Panc1 (cell line): ENCODE data around the gene PPIA.

Experiments
- TF ChIP-seq, protein P1 (sequence below): fragments of 450-650 bp; IDR thresholded peaks from 2 replicates; pipeline ENCODE4 v1.5.1; 2017; ENCODE audit warnings: mild to moderate bottlenecking
- TF ChIP-seq, protein P2 (sequence below), 2 experiments: IDR thresholded peaks; 2 replicates each; pipeline ENCODE4 v1.6.1; 2011 to 2012; ENCODE audit warnings: low read depth in 2 of 2, control low read depth in 1 of 2, low read length in 1 of 2, mild to moderate bottlenecking in 1 of 2, moderate library complexity in 1 of 2; ENCODE audit not compliant: insufficient read depth in 1 of 2

DNA sequence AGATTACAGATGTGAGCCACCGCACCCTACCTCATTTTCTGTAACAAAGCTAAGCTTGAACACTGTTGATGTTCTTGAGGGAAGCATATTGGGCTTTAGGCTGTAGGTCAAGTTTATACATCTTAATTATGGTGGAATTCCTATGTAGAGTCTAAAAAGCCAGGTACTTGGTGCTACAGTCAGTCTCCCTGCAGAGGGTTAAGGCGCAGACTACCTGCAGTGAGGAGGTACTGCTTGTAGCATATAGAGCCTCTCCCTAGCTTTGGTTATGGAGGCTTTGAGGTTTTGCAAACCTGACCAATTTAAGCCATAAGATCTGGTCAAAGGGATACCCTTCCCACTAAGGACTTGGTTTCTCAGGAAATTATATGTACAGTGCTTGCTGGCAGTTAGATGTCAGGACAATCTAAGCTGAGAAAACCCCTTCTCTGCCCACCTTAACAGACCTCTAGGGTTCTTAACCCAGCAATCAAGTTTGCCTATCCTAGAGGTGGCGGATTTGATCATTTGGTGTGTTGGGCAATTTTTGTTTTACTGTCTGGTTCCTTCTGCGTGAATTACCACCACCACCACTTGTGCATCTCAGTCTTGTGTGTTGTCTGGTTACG lies 6.0 kb downstream of the PPIA start:
- TF ChIP-seq, protein P1, sequence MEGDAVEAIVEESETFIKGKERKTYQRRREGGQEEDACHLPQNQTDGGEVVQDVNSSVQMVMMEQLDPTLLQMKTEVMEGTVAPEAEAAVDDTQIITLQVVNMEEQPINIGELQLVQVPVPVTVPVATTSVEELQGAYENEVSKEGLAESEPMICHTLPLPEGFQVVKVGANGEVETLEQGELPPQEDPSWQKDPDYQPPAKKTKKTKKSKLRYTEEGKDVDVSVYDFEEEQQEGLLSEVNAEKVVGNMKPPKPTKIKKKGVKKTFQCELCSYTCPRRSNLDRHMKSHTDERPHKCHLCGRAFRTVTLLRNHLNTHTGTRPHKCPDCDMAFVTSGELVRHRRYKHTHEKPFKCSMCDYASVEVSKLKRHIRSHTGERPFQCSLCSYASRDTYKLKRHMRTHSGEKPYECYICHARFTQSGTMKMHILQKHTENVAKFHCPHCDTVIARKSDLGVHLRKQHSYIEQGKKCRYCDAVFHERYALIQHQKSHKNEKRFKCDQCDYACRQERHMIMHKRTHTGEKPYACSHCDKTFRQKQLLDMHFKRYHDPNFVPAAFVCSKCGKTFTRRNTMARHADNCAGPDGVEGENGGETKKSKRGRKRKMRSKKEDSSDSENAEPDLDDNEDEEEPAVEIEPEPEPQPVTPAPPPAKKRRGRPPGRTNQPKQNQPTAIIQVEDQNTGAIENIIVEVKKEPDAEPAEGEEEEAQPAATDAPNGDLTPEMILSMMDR = no peak
- TF ChIP-seq, protein P2, sequence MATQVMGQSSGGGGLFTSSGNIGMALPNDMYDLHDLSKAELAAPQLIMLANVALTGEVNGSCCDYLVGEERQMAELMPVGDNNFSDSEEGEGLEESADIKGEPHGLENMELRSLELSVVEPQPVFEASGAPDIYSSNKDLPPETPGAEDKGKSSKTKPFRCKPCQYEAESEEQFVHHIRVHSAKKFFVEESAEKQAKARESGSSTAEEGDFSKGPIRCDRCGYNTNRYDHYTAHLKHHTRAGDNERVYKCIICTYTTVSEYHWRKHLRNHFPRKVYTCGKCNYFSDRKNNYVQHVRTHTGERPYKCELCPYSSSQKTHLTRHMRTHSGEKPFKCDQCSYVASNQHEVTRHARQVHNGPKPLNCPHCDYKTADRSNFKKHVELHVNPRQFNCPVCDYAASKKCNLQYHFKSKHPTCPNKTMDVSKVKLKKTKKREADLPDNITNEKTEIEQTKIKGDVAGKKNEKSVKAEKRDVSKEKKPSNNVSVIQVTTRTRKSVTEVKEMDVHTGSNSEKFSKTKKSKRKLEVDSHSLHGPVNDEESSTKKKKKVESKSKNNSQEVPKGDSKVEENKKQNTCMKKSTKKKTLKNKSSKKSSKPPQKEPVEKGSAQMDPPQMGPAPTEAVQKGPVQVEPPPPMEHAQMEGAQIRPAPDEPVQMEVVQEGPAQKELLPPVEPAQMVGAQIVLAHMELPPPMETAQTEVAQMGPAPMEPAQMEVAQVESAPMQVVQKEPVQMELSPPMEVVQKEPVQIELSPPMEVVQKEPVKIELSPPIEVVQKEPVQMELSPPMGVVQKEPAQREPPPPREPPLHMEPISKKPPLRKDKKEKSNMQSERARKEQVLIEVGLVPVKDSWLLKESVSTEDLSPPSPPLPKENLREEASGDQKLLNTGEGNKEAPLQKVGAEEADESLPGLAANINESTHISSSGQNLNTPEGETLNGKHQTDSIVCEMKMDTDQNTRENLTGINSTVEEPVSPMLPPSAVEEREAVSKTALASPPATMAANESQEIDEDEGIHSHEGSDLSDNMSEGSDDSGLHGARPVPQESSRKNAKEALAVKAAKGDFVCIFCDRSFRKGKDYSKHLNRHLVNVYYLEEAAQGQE (IDR thresholded peaks at IDR 0.05; ENCODE audit: insufficient read depth in 1 of 2, low read depth in 2 of 2, low read length in 1 of 2) = no peak
